Activated CD4-positive, alpha-beta T cell treated with anti-CD3 and anti-CD28 coated beads for 4 hours (primary cell): ENCODE results near the gene ENOX2.
"Not testable (repeated sequence)": the region's sequence is repeated elsewhere in the genome, so short reads cannot be mapped to it uniquely, and the experiment has no call there.

Experiments
- DNase-seq, 2 donors: peaks; one replicate each; pipeline ENCODE4 v3.0.0-alpha.2; 2020

Gene ENOX2

GRCh38 chrX:130825525-130825924 is 77.5 kb downstream of the ENOX2 start:
- DNase-seq = no peak

DNA sequence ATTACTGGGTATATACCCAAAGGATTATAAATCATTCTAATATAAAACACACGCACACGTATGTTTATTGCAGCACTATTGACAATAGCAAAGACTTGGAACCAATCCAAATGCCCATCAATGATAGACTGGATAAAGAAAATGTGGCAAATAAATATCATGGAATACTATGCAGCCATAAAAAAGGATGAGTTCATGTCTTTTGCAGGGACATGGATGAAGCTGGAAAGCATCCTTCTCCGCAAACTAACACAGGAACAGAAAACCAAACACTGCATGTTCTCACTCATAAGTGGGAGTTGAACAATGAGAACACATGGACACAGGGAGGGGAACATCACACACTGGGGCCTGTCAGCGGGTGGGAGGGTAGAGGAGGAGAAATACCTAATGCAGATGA is 83.6 kb downstream of the ENOX2 start:
- DNase-seq = not testable (repeated sequence)

GRCh38 chrX:130813932-130814331 is 89.1 kb downstream of the ENOX2 start:
- not testable (repeated sequence) for DNase-seq

DNA sequence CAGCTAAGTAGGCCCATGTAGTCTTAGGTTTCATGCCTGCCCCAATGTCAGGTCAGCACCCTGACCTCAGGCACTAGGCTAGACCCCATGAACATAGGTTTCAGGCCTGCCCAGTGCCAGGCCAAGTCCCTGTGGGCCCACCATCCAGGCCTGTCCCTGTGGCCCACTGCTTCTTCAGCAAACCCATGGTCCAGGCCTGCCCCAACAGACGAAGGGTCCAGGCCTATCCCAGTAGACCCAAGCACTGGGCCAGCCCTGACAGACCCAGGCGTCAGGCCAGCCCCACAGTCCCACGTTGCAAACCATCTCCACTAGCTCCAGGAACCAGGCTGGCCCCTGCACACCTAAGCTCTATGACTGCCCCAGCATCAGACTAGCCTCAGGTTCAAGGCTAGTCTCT is 92.4 kb downstream of the ENOX2 start:
- no peak for DNase-seq

GRCh38 chrX:130805903-130806302 is 97.1 kb downstream of the ENOX2 start:
- DNase-seq = no peak

- DNase-seq = no peak
These were observed 99.5 kb downstream of the ENOX2 start for GRCh38 chrX:130803537-130803936.

DNA sequence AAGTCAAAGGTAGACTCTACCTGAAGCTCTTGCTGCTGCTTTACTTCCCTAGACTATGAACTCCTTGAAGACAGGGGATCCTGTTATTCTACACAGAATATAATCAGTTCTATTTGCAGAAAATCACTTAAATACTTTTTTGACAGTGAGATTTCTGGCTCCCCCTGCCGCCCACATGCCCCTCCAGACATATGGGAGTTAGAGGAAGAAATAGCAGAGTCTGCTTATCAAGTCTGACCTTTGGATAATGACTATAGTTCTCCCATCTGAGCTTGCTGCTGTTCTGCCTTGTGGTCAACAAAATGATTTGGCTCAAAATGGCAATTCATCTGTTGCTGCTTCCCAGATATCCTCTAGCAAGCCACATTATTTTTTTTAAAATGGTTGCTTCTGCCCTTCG is 101.1 kb downstream of the ENOX2 start:
- no peak for DNase-seq

- no peak for DNase-seq
These were observed 103.6 kb downstream of the ENOX2 start for GRCh38 chrX:130799393-130799792.

DNA sequence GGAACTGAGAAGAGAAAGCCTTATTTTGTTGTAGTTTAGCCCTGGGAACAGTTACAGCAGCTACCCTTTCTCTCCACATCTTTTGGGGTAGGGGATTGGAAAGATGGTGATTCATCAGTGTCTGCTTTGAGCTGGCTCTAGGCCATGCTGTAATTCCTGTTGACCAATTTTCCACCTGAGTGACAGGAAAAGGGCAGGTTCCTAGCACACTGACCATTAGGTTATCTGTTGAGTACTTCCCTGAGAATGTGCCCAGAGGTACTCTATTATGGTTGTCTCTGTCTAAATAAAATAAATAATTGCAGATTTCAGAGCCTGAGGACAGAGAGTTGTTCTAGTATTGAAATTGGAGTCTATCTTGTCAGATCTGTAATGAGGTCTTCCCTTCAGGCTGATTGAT is 109.0 kb downstream of the ENOX2 start:
- DNase-seq = no peak

DNA sequence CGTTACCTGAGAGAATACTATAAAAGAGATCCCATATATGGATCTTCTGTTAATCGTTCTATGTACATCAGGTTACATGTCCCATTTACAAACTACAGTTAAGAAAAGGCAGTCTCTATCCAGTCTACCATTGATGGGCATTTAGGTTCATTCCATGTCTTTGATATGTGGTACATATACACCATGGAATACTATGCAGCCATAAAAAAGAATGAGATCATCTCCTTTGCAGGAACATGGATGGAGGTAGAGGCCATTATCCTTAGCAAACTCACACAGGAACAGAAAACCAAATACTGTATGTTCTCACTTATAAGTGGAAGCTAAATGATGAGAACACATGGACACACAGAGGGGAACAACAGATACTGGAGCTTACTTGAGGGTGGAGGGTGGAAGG is 111.1 kb downstream of the ENOX2 start:
- DNase-seq = not testable (repeated sequence)

DNA sequence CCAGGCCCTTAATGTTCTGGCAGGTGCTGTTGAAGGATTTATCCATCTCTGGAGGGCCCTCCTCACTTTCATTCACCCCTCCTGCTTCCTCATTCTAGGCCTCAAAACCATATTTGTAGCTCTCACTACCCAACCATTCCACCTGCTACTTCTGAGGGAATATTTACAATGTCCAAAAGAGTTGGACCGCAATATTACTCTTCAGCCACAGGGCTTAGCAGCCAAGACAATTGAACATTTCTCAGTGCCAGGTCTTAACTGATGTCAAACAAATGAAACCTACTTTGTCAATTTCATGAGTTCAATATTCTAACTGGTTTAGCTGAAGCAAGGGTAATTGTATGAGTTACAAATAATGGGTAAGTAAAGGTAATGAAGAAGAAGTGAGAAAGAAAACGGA is 113.2 kb downstream of the ENOX2 start:
- DNase-seq = no peak

- DNase-seq = no peak
These were observed 114.0 kb downstream of the ENOX2 start for GRCh38 chrX:130788786-130789581.

GRCh38 chrX:130786030-130786429 is 117.0 kb downstream of the ENOX2 start:
- DNase-seq = no peak

- DNase-seq = no peak
These were observed 124.2 kb downstream of the ENOX2 start for GRCh38 chrX:130778773-130779172.

DNA sequence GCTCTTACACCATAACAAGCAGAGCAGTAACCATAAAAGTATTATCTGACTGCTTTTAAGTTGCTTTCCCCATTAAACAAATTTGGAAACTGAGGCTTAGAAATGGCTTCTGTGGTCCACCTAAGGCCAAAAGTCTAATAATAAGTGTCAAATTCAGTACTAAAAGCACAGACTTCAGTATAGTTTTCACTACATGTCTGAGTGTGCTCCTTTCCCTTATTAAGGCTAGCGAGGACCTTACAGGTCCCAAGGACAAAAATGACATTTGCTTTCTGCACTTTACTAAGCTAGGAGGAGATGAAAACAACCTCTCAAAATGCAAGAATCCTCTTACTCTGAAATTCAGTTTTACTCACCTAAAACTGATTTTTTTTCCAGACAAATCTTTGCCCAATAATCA is 127.2 kb downstream of the ENOX2 start:
- DNase-seq = no peak

DNA sequence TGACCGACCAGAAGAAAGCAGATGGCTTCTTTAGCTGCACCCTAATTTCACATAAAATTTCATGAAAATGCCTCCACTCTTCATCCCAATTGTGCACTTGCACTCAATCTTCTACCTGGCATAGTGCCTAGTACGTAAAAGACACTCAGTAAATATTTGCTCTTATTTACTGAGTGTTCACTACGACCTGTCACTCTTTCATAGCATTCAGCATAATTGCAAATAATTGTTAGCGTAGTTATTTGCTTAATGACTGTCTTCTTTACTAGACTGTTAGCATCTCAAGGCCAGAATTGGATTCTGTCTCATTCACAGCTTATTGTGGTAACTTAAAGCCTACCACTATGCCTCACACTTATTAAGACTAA is 130.2 kb downstream of the ENOX2 start:
- no peak for DNase-seq

DNA sequence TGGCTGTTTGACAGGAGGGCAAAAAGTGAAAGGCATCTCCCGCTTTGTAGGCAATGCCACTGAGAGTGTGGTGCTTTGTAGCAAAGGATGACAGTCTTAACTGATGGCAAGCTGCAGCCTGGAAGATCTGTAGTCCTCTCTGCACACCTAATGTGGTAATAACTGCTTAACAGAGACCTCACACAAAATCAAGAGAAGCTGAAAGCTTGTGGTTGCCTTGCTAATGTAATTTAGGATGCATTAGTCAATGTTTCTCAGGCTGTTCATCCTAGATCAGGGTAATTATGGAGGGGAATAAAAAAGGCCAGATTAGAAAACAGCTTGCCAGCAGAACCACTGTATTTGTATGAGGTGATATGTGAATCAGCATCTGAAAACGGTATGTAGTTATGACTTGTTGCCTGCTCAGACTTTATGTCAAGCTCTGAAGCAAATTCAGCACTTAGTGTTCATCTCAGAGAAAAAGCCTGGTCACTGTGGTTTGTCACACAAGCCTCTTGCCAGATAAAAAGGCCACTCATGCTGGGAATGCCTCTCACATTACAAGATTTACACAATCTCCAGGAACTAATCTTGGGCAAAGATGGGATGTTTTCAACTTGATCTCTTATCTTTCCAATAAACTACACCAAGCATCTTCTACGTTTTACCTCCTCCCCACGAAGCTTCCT is 130.8 kb downstream of the ENOX2 start:
- DNase-seq = no peak

DNA sequence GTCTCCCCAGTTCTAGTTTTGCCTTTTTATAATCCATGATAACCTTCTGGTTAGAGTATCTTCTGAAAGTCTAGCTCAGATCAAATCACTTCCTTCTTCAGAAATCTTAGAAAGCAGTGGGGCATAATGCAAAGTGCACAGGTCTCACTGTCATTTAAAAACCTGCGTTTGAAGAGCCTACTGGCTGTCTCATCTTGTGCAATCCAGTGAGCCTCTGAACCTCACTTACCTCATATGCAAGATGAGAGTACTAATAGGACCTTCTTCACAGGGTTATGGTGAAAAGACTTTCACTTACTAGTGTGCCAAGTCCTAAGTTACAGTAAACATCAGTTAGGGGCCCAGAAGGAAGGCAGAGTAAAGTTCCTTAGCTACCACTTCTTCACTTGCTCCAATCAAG is 131.4 kb downstream of the ENOX2 start:
- no peak for DNase-seq

DNA sequence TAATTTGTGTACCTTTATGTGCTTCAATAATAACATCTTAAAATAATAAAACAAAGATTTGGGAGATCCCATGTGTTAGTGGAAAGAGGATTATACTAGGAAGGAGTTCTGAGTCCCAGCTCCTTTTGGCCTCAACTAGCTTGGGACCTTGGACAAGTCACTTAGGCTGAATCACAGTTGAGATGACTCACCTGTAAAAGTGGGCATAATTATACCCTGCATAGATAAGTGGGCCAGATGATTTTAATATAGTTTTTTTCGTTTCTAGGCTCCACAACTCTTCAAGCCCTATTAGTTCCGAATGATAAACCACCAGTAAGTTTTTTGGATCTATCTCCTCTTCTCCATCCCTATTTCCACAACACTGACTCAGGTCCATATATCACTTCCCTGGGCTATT is 131.8 kb downstream of the ENOX2 start:
- no peak for DNase-seq

GRCh38 chrX:130770615-130771014 is 132.4 kb downstream of the ENOX2 start:
- DNase-seq = no peak

DNA sequence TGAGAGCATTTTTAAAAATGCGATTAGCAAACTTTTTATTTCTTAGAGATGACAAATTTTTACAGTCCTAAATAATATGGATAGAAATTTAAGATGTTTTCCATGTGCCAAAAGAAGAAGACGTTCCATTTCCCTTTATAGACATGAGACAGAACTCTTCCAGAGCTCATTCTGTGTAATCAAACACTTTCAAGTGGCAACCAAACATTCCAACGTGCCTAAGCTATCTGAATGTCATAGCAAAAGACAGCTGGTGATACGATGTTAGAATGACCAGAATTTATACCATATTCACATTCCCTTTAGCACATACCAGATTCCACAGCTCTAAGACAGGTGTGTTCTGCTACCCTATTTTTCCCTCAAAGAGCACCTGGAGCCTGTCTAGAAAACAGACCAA is 133.2 kb downstream of the ENOX2 start:
- DNase-seq = no peak

GRCh38 chrX:130758072-130758471 is 144.9 kb downstream of the ENOX2 start:
- no peak for DNase-seq

DNA sequence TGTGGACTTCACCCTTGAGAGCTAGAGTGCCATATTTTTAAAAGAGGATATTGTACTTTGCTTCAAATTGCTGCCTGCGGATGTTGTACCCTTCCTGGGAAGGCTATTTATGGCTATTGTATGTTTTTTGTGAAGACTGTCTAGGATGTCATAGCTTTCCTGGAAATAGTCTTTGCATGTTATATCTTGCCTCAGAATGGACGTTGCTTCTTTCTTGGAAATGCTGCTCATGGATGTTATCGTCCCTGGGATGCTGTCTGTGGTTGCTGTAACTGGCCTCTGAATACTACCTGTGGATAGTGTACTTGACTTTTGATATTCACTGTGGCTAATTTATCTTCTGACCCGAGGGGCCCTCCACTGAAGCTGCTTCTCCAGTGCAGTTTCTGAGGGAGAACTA is 146.8 kb downstream of the ENOX2 start:
- DNase-seq = no peak

DNA sequence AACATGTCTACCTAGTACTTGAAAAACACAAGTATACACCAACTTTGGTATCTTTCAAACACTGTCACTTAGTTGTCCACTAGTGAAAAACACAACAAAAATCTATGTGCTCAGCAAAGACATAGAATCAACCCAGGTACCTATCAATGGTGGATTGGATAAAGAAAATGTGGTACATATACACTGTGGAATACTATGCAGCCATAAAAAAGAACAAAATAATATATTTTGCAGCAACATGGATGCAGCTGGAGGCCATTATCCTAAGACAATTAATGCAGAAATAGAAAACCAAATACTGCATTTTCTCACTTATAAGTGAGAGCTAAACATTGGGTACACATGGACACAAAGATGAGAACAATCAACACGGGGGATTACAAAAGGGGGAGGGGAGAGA is 148.7 kb downstream of the ENOX2 start:
- no peak for DNase-seq
